BJ (cell line): ENCODE data around the gene ASB7. TPM values are rescaled to one million over a fixed set of nuclear protein-coding genes. Genes with fewer than 3 reads are reported as not detected.

Source experiments
- CTCF ChIA-PET: fragments of 350-600 bp; formaldehyde crosslinking; extraction: SDS; loops from one replicate; lab custom pipeline; 2021; ENCODE audit warnings: antibody characterized with exemption, inconsistent platforms; lab: Yijun Ruan, JAX
- POLR2A ChIA-PET: fragments of 300-600 bp; sonication (Branson Sonifier 250); formaldehyde crosslinking; extraction: SDS; loops from one replicate; lab custom pipeline; 2021; ENCODE audit warnings: antibody characterized with exemption; lab: Charles Lee
- DNase-seq: peaks from one replicate; pipeline ENCODE4 v3.0.0-alpha.2; 2011; ENCODE audit warnings: low read depth
- H3K27me3 ChIP-seq: 2 replicates; pipeline ENCODE4 v1.6.0; 2011; ENCODE audit warnings: low read length; ENCODE audit not compliant: control insufficient read depth, insufficient read depth
- H3K36me3 ChIP-seq: 2 replicates; pipeline ENCODE4 v1.5.1; 2011; ENCODE audit warnings: low read length; ENCODE audit not compliant: control insufficient read depth, insufficient read depth
- H3K4me3 ChIP-seq: 2 replicates; pipeline ENCODE4 v1.5.1; 2011; ENCODE audit warnings: low read depth, mild to moderate bottlenecking, control low read depth, low read length
- CTCF ChIP-seq: IDR thresholded peaks from 2 replicates; pipeline ENCODE4 v1.5.1; 2011; ENCODE audit warnings: low read depth, mild to moderate bottlenecking, control low read depth, inconsistent platforms, low read length, moderate library complexity; ENCODE audit not compliant: insufficient read depth
- polyA minus RNA-seq: library from RNA; depleted of rRNA, polyadenylated mRNA; stranded (reverse); fragments of >200 nt; gene quantifications from 2 replicates; pipeline ENCODE4 v1.2.3, GENCODE V29; 2011; rRNA and poly(A)+ RNA removed
- polyA plus RNA-seq: library from polyadenylated mRNA; depleted of rRNA; stranded (reverse); fragments of >200 nt; gene quantifications from 2 replicates; pipeline ENCODE4 v1.2.3, GENCODE V29; 2011; rRNA removed

The ASB7 gene, protein sequence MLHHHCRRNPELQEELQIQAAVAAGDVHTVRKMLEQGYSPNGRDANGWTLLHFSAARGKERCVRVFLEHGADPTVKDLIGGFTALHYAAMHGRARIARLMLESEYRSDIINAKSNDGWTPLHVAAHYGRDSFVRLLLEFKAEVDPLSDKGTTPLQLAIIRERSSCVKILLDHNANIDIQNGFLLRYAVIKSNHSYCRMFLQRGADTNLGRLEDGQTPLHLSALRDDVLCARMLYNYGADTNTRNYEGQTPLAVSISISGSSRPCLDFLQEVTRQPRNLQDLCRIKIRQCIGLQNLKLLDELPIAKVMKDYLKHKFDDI
- 11.2 and 12.2 TPM in 2 replicates for polyA plus RNA-seq
- 13.7 and 13.8 TPM in 2 replicates for polyA minus RNA-seq

DNA sequence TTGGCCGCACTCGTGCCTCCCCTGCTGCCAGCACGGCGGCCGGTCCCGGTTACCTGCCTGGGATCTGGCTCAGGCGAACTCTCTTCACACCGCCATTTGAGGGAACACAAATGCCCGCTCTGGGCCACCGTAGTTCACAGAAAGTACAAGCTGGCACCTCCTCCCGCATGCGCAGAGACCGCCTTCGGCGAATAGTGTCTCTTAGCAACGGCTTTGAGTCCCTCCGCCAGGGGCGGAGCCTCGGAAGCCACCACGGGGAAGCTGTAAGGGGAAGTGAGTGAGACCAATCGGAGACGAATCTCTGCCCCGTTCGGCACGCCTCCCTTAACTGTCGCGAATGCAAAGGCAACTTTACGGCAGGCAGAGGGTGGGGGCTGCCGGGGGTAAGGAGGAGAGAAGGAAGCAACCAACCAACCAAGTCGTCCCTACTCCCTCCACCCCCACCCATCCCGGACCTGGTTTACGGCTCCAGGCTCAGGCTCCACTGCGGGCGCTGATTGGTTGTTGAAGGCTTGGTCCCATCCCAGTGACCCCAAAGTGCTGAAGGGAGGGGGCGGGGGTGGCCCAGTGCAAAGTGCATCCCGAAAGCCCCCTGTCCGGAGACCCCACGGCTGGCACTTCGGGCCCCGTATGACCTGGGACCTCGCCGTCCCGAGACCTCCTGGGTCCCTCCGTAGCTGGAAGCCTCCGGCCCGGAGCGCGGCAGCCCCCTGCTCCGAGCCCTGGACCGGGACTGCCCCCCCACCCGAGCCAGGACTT is at the start of gene ASB7, which contains the start of gene LINS1:
ASB7 (plus strand) TSS at position 526 of the 759 bp plus-strand sequence. CDS start 9,628 bp downstream, outside the sequence.
LINS1 (minus strand) TSS at position 121 of the 759 bp plus-strand sequence. CDS start 21,342 bp downstream, outside the sequence.
- Histone ChIP-seq H3K36me3 (peaks cover 2% of the 10 kb centered on the region; the same call in 1 of the 2 replicates), H3K27me3 (no peaks in the 10 kb centered on the region), H3K4me3 (peak within 1 kb of the TSS; percentile 93)
- ChIA-PET POLR2A (interaction anchor here (0.6 kb wide), 1 partner anchor 434 kb away, joined by 3 read pairs; no protein-coding TSS in a partner anchor), CTCF (interaction anchor here (1.0 to 1.5 kb wide), 3 partner anchors 9 to 252 kb away, joined by 3 to 4 read pairs (median 4); no protein-coding TSS in a partner anchor)
- no peak for TF ChIP-seq CTCF
- DNase-seq: peak; percentile 100

GRCh38 chr15:100553468-100553867 is 48.9 kb upstream of the ASB7 start:
- TF ChIP-seq CTCF: no peak
- CTCF ChIA-PET: interaction anchor here (0.7 kb wide), 1 partner anchor 152 kb away, joined by 3 read pairs; no protein-coding TSS in a partner anchor
- H3K36me3 ChIP-seq: no peaks in the 10 kb centered on the region
- H3K4me3 ChIP-seq: no peak overlapping the region
- no peak for DNase-seq
- no peaks in the 10 kb centered on the region for H3K27me3 ChIP-seq
- POLR2A ChIA-PET: no interaction called here

GRCh38 chr15:100558771-100559254 is 43.6 kb upstream of the ASB7 start:
- no peak for TF ChIP-seq CTCF
- ChIA-PET POLR2A (no interaction called here), CTCF (interaction anchor here (0.5 to 1.0 kb wide), 2 partner anchors 11 to 18 kb away, joined by 3 read pairs; no protein-coding TSS in a partner anchor)
- Histone ChIP-seq H3K36me3 (no peaks in the 10 kb centered on the region), H3K27me3 (no peaks in the 10 kb centered on the region), H3K4me3 (no peak overlapping the region)
- DNase-seq: no peak

- DNase-seq: peak; percentile 11
- ChIA-PET POLR2A (no interaction called here), CTCF (interaction anchor here (0.5 to 1.0 kb wide), 3 partner anchors 11 to 365 kb away, joined by 3 to 4 read pairs (median 3); no protein-coding TSS in a partner anchor)
- TF ChIP-seq CTCF: no peak
- Histone ChIP-seq H3K36me3 (no peaks in the 10 kb centered on the region), H3K27me3 (no peaks in the 10 kb centered on the region), H3K4me3 (no peak overlapping the region)
These were observed 43.1 kb upstream of the ASB7 start for GRCh38 chr15:100559330-100559729.
